ENCODE measurements around the gene FAM53B.

The FAM53B gene

DNA sequence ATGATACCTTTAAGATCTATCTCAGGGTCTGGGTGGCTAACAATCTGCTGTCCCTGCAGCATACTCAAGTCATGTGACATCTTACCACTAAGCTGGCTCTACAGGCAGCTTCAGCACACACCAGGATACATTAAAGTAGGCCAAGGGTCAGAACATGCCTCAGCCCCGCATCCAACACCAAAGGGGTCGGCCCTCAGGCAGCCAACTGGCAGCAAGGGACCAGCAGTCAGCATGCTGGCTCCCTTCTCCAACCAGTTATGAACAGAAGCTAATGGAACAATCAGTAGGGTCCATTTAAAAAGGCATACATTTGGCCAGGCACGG, 37.1 kb downstream of the FAM53B start:
- no peak for TF ChIP-seq ZFP30 (CRISPR knock-in tag; IDR thresholded peaks at IDR 0.05)
- TF ChIP-seq ISL1 (CRISPR knock-in tag; IDR thresholded peaks at IDR 0.05): no peak
- TF ChIP-seq SNAI2 (CRISPR knock-in tag; IDR thresholded peaks at IDR 0.05): no peak
- TF ChIP-seq BACH2 (CRISPR knock-in tag; IDR thresholded peaks at IDR 0.05; ENCODE audit: borderline replicate concordance): no peak
- no peak for TF ChIP-seq PPARA (CRISPR knock-in tag; IDR thresholded peaks at IDR 0.05; ENCODE audit: borderline replicate concordance)
- no peak for TF ChIP-seq ESRRG (CRISPR knock-in tag; IDR thresholded peaks at IDR 0.05)
- TF ChIP-seq ZNF70 (CRISPR knock-in tag; IDR thresholded peaks at IDR 0.05): no peak
- TF ChIP-seq, protein P1, sequence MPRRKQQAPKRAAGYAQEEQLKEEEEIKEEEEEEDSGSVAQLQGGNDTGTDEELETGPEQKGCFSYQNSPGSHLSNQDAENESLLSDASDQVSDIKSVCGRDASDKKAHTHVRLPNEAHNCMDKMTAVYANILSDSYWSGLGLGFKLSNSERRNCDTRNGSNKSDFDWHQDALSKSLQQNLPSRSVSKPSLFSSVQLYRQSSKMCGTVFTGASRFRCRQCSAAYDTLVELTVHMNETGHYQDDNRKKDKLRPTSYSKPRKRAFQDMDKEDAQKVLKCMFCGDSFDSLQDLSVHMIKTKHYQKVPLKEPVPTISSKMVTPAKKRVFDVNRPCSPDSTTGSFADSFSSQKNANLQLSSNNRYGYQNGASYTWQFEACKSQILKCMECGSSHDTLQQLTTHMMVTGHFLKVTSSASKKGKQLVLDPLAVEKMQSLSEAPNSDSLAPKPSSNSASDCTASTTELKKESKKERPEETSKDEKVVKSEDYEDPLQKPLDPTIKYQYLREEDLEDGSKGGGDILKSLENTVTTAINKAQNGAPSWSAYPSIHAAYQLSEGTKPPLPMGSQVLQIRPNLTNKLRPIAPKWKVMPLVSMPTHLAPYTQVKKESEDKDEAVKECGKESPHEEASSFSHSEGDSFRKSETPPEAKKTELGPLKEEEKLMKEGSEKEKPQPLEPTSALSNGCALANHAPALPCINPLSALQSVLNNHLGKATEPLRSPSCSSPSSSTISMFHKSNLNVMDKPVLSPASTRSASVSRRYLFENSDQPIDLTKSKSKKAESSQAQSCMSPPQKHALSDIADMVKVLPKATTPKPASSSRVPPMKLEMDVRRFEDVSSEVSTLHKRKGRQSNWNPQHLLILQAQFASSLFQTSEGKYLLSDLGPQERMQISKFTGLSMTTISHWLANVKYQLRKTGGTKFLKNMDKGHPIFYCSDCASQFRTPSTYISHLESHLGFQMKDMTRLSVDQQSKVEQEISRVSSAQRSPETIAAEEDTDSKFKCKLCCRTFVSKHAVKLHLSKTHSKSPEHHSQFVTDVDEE (CRISPR knock-in tag; IDR thresholded peaks at IDR 0.05): no peak
- no peak for TF ChIP-seq ZNF8 (CRISPR knock-in tag; IDR thresholded peaks at IDR 0.05)
- no peak for TF ChIP-seq GLIS3 (CRISPR knock-in tag; IDR thresholded peaks at IDR 0.05)
- TF ChIP-seq, protein P2, sequence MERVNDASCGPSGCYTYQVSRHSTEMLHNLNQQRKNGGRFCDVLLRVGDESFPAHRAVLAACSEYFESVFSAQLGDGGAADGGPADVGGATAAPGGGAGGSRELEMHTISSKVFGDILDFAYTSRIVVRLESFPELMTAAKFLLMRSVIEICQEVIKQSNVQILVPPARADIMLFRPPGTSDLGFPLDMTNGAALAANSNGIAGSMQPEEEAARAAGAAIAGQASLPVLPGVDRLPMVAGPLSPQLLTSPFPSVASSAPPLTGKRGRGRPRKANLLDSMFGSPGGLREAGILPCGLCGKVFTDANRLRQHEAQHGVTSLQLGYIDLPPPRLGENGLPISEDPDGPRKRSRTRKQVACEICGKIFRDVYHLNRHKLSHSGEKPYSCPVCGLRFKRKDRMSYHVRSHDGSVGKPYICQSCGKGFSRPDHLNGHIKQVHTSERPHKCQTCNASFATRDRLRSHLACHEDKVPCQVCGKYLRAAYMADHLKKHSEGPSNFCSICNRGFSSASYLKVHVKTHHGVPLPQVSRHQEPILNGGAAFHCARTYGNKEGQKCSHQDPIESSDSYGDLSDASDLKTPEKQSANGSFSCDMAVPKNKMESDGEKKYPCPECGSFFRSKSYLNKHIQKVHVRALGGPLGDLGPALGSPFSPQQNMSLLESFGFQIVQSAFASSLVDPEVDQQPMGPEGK (CRISPR knock-in tag; IDR thresholded peaks at IDR 0.05; ENCODE audit: borderline replicate concordance): no peak
- TF ChIP-seq, protein P3, sequence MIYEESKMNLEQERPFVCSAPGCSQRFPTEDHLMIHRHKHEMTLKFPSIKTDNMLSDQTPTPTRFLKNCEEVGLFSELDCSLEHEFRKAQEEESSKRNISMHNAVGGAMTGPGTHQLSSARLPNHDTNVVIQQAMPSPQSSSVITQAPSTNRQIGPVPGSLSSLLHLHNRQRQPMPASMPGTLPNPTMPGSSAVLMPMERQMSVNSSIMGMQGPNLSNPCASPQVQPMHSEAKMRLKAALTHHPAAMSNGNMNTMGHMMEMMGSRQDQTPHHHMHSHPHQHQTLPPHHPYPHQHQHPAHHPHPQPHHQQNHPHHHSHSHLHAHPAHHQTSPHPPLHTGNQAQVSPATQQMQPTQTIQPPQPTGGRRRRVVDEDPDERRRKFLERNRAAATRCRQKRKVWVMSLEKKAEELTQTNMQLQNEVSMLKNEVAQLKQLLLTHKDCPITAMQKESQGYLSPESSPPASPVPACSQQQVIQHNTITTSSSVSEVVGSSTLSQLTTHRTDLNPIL (CRISPR knock-in tag; IDR thresholded peaks at IDR 0.05; ENCODE audit: low read depth): no peak
- no peak for TF ChIP-seq ZFP3 (CRISPR knock-in tag; IDR thresholded peaks at IDR 0.05)
- no peak for TF ChIP-seq TCF4 (CRISPR knock-in tag; IDR thresholded peaks at IDR 0.05; ENCODE audit: borderline replicate concordance)
- TF ChIP-seq, protein P4, sequence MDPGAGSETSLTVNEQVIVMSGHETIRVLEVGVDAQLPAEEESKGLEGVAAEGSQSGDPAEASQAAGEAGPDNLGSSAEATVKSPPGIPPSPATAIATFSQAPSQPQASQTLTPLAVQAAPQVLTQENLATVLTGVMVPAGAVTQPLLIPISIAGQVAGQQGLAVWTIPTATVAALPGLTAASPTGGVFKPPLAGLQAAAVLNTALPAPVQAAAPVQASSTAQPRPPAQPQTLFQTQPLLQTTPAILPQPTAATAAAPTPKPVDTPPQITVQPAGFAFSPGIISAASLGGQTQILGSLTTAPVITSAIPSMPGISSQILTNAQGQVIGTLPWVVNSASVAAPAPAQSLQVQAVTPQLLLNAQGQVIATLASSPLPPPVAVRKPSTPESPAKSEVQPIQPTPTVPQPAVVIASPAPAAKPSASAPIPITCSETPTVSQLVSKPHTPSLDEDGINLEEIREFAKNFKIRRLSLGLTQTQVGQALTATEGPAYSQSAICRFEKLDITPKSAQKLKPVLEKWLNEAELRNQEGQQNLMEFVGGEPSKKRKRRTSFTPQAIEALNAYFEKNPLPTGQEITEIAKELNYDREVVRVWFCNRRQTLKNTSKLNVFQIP (CRISPR knock-in tag; IDR thresholded peaks at IDR 0.05; ENCODE audit: borderline replicate concordance, low read depth): no peak
- TF ChIP-seq ARNTL (CRISPR knock-in tag; IDR thresholded peaks at IDR 0.05; ENCODE audit: borderline replicate concordance, low read depth): no peak
- TF ChIP-seq, protein P5, sequence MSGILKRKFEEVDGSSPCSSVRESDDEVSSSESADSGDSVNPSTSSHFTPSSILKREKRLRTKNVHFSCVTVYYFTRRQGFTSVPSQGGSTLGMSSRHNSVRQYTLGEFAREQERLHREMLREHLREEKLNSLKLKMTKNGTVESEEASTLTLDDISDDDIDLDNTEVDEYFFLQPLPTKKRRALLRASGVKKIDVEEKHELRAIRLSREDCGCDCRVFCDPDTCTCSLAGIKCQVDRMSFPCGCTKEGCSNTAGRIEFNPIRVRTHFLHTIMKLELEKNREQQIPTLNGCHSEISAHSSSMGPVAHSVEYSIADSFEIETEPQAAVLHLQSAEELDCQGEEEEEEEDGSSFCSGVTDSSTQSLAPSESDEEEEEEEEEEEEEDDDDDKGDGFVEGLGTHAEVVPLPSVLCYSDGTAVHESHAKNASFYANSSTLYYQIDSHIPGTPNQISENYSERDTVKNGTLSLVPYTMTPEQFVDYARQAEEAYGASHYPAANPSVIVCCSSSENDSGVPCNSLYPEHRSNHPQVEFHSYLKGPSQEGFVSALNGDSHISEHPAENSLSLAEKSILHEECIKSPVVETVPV (CRISPR knock-in tag; IDR thresholded peaks at IDR 0.05): no peak
- TF ChIP-seq RARB (CRISPR knock-in tag; IDR thresholded peaks at IDR 0.05): no peak
- no peak for TF ChIP-seq TOX (CRISPR knock-in tag; IDR thresholded peaks at IDR 0.05; ENCODE audit: borderline replicate concordance)
- no peak for ATAC-seq

DNA sequence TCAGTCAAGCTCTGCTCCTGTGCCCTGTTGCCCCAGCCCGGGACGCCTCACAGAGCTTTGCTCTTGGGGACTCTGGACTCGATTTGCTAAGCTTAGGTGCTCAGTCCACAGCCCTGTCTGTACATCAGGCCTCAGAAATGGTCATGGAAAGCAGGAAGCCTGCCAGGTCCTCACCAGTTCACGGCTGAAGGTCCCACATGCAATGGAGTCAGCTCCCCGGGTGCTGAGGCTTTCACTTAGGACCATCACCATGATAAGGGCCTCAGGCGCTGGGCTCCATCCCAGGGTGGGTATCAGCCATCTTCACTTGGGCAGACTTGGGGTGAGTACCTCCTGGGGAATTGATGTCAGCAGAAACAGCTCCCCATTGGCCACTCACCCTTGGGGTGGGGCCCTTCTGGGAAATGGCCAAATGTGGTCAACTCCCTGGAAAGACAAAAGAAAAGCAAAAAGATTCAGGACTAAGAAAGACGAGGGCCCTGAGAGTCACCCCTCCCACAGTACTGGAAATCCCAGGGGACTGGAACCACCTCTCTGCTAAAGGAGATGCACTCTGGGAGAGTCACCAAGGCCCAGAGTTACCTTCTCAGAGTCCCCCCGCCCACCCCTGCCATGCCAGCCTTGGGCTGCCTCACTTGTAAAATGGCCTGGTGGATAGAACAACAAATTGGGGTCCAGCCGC, 37.6 kb downstream of the FAM53B start:
- TF ChIP-seq ESRRG (CRISPR knock-in tag; IDR thresholded peaks at IDR 0.05) (no peak), RARB (CRISPR knock-in tag; IDR thresholded peaks at IDR 0.05) (no peak), SNAI2 (CRISPR knock-in tag; IDR thresholded peaks at IDR 0.05) (no peak), ISL1 (CRISPR knock-in tag; IDR thresholded peaks at IDR 0.05) (no peak), ZFP30 (CRISPR knock-in tag; IDR thresholded peaks at IDR 0.05) (no peak), TOX (CRISPR knock-in tag; IDR thresholded peaks at IDR 0.05; ENCODE audit: borderline replicate concordance) (no peak)
- TF ChIP-seq, protein P5 (CRISPR knock-in tag; IDR thresholded peaks at IDR 0.05): no peak
- TF ChIP-seq, protein P1 (CRISPR knock-in tag; IDR thresholded peaks at IDR 0.05): no peak
- TF ChIP-seq, protein P3 (CRISPR knock-in tag; IDR thresholded peaks at IDR 0.05; ENCODE audit: low read depth): no peak
- no peak for ATAC-seq

All from SK-N-SH treated with all-trans-retinoic acid at 6 μM for 48 hours (cell line).